HG03135 (cell line): ENCODE data around the gene KRT86.
"Not testable (repeated sequence)": the region's sequence is repeated elsewhere in the genome, so short reads cannot be mapped to it uniquely, and the experiment has no call there.

Experiments used
- ATAC-seq: cut with Tn5 transposase; IDR thresholded peaks from one replicate; pipeline ENCODE4 v1.9.1; 2021; ENCODE audit warnings: mild to moderate bottlenecking, moderate library complexity; ENCODE audit not compliant: unreplicated experiment

The KRT86 gene

GRCh38 chr12:52250048-52250990, 24.1 kb upstream of the KRT86 start:
- ATAC-seq: no peak

GRCh38 chr12:52251367-52252051, 22.9 kb upstream of the KRT86 start:
- no peak for ATAC-seq

- not testable (repeated sequence) for ATAC-seq
Measured at GRCh38 chr12:52252175-52252615, 22.2 kb upstream of the KRT86 start.

GRCh38 chr12:52252728-52253343, 21.6 kb upstream of the KRT86 start:
- no peak for ATAC-seq

- ATAC-seq: no peak
Measured at GRCh38 chr12:52253391-52254179, 20.9 kb upstream of the KRT86 start.

GRCh38 chr12:52254180-52254964, 20.1 kb upstream of the KRT86 start:
- ATAC-seq: no peak

- no peak for ATAC-seq
Measured at GRCh38 chr12:52254965-52255751, 19.3 kb upstream of the KRT86 start.

GRCh38 chr12:52255926-52256583, 18.4 kb upstream of the KRT86 start:
- ATAC-seq: no peak

- no peak for ATAC-seq
Measured at GRCh38 chr12:52256584-52256935, 17.9 kb upstream of the KRT86 start.

GRCh38 chr12:52257074-52257551, 17.3 kb upstream of the KRT86 start:
- ATAC-seq: no peak

- ATAC-seq: not testable (repeated sequence)
Measured at GRCh38 chr12:52257922-52258321, 16.5 kb upstream of the KRT86 start.

GRCh38 chr12:52258335-52258901, 16.0 kb upstream of the KRT86 start:
- no peak for ATAC-seq

- no peak for ATAC-seq
Measured at GRCh38 chr12:52259657-52260243, 14.7 kb upstream of the KRT86 start.

- no peak for ATAC-seq
Measured at GRCh38 chr12:52260361-52261207, 13.9 kb upstream of the KRT86 start.

- no peak for ATAC-seq
Measured at GRCh38 chr12:52261208-52261484, 13.3 kb upstream of the KRT86 start.

GRCh38 chr12:52262286-52262685, 12.2 kb upstream of the KRT86 start:
- no peak for ATAC-seq

GRCh38 chr12:52263761-52264434, 10.5 kb upstream of the KRT86 start:
- ATAC-seq: no peak
